Esophagus squamous epithelium (tissue), 4 donors: ENCODE measurements around the gene FHL2.

ENCODE experiments used
- POLR2A ChIP-seq, 4 donors: fragments of 450-650 bp; IDR thresholded peaks; one replicate each; pipeline ENCODE4 v1.6.1; 2017; ENCODE audit warnings: antibody characterized with exemption in 4 of 4, mild to moderate bottlenecking in 4 of 4, moderate library complexity in 3 of 4
- TF ChIP-seq, protein P1 (sequence below), 6 experiments: fragments of 450-650 bp in 4 of 6; fragments of 200-600 bp in 2 of 6; sonication (generic) in 2 of 6; IDR thresholded peaks; one replicate each; pipeline ENCODE4 v1.5.1; 2016 to 2019; ENCODE audit warnings: antibody characterized with exemption in 6 of 6, mild to moderate bottlenecking in 4 of 6, moderate library complexity in 4 of 6

DNA sequence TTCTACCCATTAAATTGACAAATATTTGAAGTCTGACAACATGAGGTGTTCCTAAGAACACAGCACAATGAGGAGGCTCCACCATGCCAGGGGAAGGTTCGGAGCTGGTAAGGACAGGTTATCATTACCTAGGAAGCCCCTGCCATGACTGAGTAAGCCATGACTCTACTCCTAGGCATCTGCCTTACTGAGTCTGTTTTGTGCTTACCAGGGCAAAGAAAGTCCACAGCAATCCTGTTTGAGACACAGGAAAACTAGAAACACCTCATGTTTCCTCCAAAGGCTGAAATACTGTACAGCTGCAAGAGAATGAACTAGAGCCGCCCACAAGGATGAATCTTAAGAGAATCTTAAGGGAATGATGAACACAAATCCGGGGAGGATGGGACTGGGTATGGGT is 80.9 kb downstream of the FHL2 start:
- TF ChIP-seq, protein P1, sequence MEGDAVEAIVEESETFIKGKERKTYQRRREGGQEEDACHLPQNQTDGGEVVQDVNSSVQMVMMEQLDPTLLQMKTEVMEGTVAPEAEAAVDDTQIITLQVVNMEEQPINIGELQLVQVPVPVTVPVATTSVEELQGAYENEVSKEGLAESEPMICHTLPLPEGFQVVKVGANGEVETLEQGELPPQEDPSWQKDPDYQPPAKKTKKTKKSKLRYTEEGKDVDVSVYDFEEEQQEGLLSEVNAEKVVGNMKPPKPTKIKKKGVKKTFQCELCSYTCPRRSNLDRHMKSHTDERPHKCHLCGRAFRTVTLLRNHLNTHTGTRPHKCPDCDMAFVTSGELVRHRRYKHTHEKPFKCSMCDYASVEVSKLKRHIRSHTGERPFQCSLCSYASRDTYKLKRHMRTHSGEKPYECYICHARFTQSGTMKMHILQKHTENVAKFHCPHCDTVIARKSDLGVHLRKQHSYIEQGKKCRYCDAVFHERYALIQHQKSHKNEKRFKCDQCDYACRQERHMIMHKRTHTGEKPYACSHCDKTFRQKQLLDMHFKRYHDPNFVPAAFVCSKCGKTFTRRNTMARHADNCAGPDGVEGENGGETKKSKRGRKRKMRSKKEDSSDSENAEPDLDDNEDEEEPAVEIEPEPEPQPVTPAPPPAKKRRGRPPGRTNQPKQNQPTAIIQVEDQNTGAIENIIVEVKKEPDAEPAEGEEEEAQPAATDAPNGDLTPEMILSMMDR (IDR thresholded peaks at IDR 0.05), result no peak
- no peak for TF ChIP-seq POLR2A (IDR thresholded peaks at IDR 0.05)
